A673 (cell line): ENCODE results near the gene HTR5A. TPM values are rescaled to one million over a fixed set of nuclear protein-coding genes. Genes with fewer than 3 reads are reported as not detected.

Source experiments
- BruUV-seq: library from RNA; stranded (reverse); fragments of 400-500 nt; replicated peaks from 2 replicates; lab custom pipeline; 2021; lab: Mats Ljungman, UMichigan
- CTCF ChIA-PET: fragments of 300-600 bp; sonication (Branson Sonifier 250); formaldehyde crosslinking; loops from one replicate; lab custom pipeline; 2022; ENCODE audit warnings: antibody characterized with exemption; lab: Charles Lee
- POLR2A ChIA-PET: fragments of 300-600 bp; sonication (Branson Sonifier 250); formaldehyde crosslinking; loops from one replicate; lab custom pipeline; 2022; ENCODE audit warnings: antibody characterized with exemption; ENCODE audit not compliant: low non-redundant PET; lab: Charles Lee
- DNase-seq: peaks from one replicate; pipeline ENCODE4 v3.0.0-alpha.2; 2015; ENCODE audit warnings: low spot score
- H3K27ac ChIP-seq: fragments of 200-600 bp; sonication (generic); 2 replicates; pipeline ENCODE4 v1.5.1; 2016; ENCODE audit warnings: mixed run types, low read depth, mild to moderate bottlenecking, mixed read lengths, antibody characterized with exemption, low read length; ENCODE audit not compliant: poor library complexity, severe bottlenecking
- H3K27me3 ChIP-seq: fragments of 200-600 bp; sonication (generic); replicated peaks from 2 replicates; pipeline ENCODE4 v1.6.1; 2017; ENCODE audit warnings: mixed run types, low read depth, mild to moderate bottlenecking, mixed read lengths, antibody characterized with exemption, low read length; ENCODE audit not compliant: insufficient read depth, poor library complexity
- H3K36me3 ChIP-seq: fragments of 200-600 bp; sonication (generic); 2 replicates; pipeline ENCODE4 v1.6.1; 2016; ENCODE audit warnings: mixed run types, mild to moderate bottlenecking, mixed read lengths, antibody characterized with exemption, low read length; ENCODE audit not compliant: insufficient read depth, poor library complexity, severe bottlenecking
- H3K4me1 ChIP-seq: fragments of 200-600 bp; sonication (generic); 2 replicates; pipeline ENCODE4 v1.6.1; 2017; ENCODE audit warnings: mixed run types, mild to moderate bottlenecking, mixed read lengths, antibody characterized with exemption, low read length; ENCODE audit not compliant: insufficient read depth, poor library complexity, severe bottlenecking
- H3K4me3 ChIP-seq: fragments of 200-600 bp; sonication (generic); 2 replicates; pipeline ENCODE4 v1.5.1; 2016; ENCODE audit warnings: low read depth, mixed run types, mild to moderate bottlenecking, mixed read lengths, low read length; ENCODE audit not compliant: poor library complexity, severe bottlenecking
- H3K9me3 ChIP-seq: fragments of 200-600 bp; sonication (generic); 2 replicates; pipeline ENCODE4 v1.6.1; 2016; ENCODE audit warnings: mixed run types, low read depth, mild to moderate bottlenecking, mixed read lengths, antibody characterized with exemption, low read length; ENCODE audit not compliant: poor library complexity, severe bottlenecking
- CTCF ChIP-seq: fragments of 300-800, 200-600 bp; sonication (generic); conservative IDR thresholded peaks from 2 replicates; pipeline ENCODE4 v1.5.1; 2017; ENCODE audit warnings: low read depth, mild to moderate bottlenecking, antibody characterized with exemption, low read length, moderate library complexity, mixed read lengths
- EZH2 ChIP-seq: fragments of 200-600 bp; sonication (generic); IDR thresholded peaks from 2 replicates; pipeline ENCODE4 v1.6.1; 2017; ENCODE audit warnings: borderline replicate concordance, low read depth, mild to moderate bottlenecking, mixed read lengths, antibody characterized with exemption, low read length; ENCODE audit not compliant: poor library complexity, severe bottlenecking
- intact Hi-C: fragments of 100-400 bp; cut with micrococcal nuclease; formaldehyde crosslinking; loops from one replicate; pipeline ENCODE4 v1.10.0; 2022; ENCODE audit not compliant: unreplicated experiment
- total RNA-seq: library from RNA; stranded (reverse); gene quantifications from 2 replicates; pipeline ENCODE4 v1.2.3, GENCODE V29; 2021

HTR5A gene
- total RNA-seq, 1 experiment from 2014 or later: not detected

- TF ChIP-seq CTCF (no peak), EZH2 (no peak)
- no peak for DNase-seq
- no TSS peak for BruUV-seq
- ChIA-PET POLR2A (no interaction called here), CTCF (no interaction called here)
- Histone ChIP-seq H3K9me3 (no peaks in the 10 kb centered on the region), H3K4me3 (no peak overlapping the region), H3K27ac (no peak overlapping the region), H3K4me1 (no peaks in the 10 kb centered on the region), H3K27me3 (peaks cover 66% of the 10 kb centered on the region), H3K36me3 (no peaks in the 10 kb centered on the region)
- intact Hi-C loops: no loop called here
Measured at GRCh38 chr7:155084969-155085368, 14.8 kb downstream of the HTR5A start.

GRCh38 chr7:155090684-155091083, 20.6 kb downstream of the HTR5A start:
- H3K4me1 ChIP-seq: no peaks in the 10 kb centered on the region
- H3K9me3 ChIP-seq: no peaks in the 10 kb centered on the region
- ChIA-PET CTCF (no interaction called here), POLR2A (no interaction called here)
- no peak overlapping the region for H3K27ac ChIP-seq
- no peaks in the 10 kb centered on the region for H3K36me3 ChIP-seq
- peaks cover 68% of the 10 kb centered on the region for H3K27me3 ChIP-seq
- intact Hi-C loops: no loop called here
- TF ChIP-seq EZH2 (no peak), CTCF (no peak)
- no peak overlapping the region for H3K4me3 ChIP-seq
- no TSS peak for BruUV-seq
- DNase-seq: no peak

GRCh38 chr7:155093596-155093995, 23.5 kb downstream of the HTR5A start:
- Histone ChIP-seq H3K4me1 (no peaks in the 10 kb centered on the region), H3K27ac (no peak overlapping the region), H3K27me3 (peaks cover 48% of the 10 kb centered on the region), H3K36me3 (no peaks in the 10 kb centered on the region), H3K9me3 (no peaks in the 10 kb centered on the region), H3K4me3 (no peak overlapping the region)
- TF ChIP-seq CTCF (no peak), EZH2 (no peak)
- intact Hi-C loops: no loop called here
- ChIA-PET CTCF (no interaction called here), POLR2A (no interaction called here)
- DNase-seq: no peak
- no TSS peak for BruUV-seq
